GM12873 (cell line): Measurements from ENCODE around the gene MARK3.

Experiments
- TF ChIP-seq, protein P1 (sequence below): IDR thresholded peaks from 2 replicates; pipeline ENCODE4 v1.5.1; 2012; ENCODE audit warnings: low read depth, mild to moderate bottlenecking, moderate library complexity, low read length, control low read depth; ENCODE audit not compliant: insufficient read depth; ENCODE audit errors: missing control alignments

MARK3 gene

DNA sequence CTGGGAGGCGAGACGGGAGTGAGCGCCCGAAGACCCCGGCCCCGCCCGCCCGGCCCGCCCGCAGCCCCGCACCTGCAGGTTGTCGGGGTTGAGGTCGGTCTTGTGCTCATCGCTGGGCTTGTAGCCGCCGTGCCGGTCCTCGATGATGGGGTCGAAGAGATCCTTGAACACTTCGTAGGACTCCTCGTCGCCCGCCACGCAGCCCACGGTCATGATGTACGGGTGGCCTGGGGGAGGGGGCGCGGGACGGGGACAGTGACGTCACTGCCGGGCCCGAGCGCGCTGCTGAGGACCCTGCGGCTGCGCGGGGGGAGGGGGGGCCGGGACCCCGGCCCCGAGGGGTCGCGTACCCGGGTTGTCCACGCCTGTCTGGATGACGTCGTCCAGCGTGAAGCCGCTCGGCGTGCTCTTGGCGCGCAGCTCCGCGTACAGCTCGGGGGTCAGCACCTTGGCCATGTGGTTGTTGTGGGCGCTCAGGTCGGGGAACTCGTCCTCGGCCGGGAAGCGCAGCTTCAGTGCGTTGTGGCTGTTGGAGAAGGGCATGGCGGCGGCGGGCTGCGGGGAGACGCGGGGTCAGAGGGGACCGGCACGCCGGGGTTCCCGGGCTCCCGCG, 136.8 kb downstream of the MARK3 start:
- TF ChIP-seq, protein P1, sequence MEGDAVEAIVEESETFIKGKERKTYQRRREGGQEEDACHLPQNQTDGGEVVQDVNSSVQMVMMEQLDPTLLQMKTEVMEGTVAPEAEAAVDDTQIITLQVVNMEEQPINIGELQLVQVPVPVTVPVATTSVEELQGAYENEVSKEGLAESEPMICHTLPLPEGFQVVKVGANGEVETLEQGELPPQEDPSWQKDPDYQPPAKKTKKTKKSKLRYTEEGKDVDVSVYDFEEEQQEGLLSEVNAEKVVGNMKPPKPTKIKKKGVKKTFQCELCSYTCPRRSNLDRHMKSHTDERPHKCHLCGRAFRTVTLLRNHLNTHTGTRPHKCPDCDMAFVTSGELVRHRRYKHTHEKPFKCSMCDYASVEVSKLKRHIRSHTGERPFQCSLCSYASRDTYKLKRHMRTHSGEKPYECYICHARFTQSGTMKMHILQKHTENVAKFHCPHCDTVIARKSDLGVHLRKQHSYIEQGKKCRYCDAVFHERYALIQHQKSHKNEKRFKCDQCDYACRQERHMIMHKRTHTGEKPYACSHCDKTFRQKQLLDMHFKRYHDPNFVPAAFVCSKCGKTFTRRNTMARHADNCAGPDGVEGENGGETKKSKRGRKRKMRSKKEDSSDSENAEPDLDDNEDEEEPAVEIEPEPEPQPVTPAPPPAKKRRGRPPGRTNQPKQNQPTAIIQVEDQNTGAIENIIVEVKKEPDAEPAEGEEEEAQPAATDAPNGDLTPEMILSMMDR, result no peak

DNA sequence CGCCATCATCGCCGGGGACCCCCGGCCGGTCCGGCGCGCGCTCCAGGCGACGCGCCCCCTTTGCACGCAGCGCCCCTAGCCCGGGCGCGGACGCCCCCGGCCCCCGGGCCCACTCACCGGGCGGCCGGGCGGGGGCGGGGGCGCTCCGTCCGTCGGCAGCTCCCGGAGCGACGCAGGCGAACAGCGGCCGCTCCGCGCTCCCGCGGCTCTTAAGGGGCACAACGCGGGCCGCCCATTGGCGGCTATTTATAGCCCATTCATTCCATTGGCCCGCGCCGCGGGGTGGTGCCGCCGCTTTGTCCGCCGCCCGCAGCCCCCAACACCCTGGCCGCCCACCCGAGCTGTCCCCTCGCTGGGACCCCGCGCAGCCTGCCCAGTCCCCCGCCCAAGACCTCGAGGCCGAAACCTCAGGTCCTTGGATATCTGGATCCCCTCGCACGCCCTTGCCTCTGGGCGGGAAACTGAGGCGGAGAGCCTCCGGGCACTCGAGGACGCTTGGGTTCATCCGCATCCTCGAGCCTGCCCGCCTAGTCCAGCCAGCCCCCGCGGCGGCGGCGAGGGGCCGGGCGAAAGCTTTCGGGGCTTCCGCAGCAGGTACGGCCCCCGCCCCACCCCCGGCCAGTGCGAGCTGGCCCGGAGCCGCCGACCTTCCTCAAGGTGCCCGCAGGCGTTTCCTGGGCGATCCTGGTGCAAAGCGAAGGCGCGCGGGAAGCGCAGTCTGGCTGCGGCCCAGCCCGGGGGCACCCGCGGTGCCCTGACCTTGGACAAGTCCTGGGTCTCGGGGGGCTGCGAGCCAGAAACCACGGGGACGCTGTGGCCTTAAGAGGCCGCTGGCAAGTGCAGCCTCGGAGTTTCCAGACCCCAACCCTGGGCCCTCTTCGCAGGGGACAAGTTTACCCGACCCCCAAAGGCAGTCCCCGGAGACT, 137.7 kb downstream of the MARK3 start, which contains the start of gene CKB:
Gene CKB, minus strand, starts transcription at position 182 of the 926 bp plus-strand sequence. CDS start 337 bp downstream, outside the sequence.
- TF ChIP-seq, protein P1, result no peak

DNA sequence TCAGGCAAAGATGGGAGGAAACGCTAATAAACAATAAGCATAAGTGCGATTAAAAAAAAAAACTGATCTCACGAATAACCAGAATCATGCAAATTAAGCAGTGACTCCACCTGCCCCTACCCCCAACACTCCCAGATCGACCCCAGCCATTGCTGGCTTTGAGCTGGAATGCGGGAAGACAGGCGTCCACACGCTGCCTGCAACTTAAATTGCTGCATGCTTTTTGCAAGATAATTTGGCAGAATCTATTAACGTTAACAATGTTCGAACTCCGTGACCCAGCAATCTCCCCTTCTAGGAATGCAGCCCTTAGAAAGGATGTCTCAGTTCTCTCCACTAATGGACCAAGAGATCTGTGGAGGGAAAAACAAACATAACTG, 138.3 kb downstream of the MARK3 start:
- TF ChIP-seq, protein P1, result no peak

DNA sequence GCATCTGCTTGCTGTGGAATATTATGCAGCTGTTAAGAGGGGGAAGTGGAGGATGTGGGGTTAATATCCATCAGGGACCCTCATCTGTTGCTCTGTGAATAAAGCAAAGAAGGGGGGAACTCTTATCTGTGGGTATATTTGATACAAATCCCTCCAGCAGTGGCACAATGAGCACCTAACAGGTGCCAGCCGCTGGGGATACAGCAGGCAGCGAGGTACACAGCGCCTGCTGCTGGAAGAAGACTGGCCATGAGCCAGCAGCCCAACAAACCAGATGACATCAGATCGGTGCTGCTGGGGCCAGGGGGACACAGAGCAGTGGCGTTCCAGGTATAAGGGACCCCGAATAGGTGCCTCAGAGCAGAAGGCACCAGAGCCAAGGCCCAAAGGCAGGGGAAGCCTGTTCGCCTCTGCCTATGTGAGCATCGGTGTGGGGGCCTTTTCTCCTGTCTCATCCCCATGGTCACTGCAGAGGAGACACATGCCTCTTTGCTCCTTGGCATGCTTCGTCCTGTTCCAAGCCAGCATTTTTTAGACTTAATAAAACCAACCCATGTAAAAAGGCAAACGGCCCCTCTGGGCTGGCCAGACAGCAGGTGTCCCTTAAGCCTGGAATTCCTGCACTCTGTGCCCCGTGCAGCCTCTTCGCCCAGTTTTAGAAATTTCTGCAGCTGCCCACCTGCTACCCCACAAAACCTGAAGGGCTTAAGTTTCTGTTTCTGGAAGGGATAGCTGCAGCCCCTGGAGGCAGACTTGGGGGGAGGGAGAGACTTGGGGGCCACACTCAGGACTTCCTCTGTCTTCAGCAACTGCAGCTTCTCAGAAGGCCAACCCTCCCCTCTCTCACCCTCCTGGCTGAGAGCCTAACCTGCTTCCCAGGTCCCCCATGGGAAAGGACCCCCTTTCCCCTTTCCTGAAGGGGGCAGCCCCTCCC, 139.1 kb downstream of the MARK3 start:
- TF ChIP-seq, protein P1, result no peak

DNA sequence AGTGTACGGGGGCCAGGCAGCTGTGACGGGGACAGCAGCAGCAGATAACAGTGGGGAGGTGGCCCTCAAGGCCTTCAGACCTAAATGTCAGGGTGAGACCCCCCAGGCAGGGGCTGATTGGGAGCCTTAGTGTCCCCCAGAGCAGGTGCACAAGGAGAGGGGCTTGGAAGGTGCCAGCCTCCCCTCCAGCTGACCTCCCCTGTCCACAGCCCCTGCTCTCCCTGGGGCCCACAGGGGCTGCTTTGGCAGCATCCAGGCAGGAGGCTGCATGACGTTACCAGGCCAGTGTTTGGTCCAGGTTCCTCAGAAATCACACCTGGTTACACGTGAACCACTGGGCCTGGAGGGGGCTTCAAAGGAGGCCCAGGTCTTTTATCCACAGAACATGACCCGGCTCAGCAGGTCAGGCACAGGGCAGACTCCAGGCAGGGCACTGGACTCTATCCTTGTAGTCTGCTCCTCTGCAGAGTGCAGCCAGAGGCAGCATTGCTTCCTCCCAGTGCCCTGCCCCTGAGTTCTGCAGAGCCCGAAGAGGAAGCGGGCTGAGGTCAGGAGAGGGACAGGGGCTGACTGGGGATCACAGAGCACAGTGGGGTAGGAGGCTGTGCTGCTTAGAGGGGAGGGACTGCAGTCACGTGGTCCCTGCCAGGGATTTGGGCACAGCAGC, 141.2 kb downstream of the MARK3 start:
- TF ChIP-seq, protein P1, result no peak

DNA sequence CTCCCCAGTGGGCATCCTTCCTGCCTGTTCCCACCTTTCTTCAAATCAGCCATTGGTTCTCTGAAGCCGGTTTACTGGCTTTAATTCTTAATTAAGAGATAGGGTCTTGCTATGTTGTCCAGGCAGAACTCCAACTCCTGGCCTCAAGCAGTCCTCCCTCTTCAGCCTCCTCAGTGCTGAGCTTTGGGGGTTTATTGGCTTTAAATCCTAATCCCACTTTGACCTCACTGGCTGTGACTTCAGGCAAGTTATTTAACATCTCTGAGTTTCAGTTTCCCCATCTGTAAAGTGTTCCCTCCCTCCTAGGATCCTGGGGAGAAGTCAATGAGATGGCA, 141.7 kb downstream of the MARK3 start:
- TF ChIP-seq, protein P1, result no peak
